ENCODE results near the gene KAZN.

- TF ChIP-seq CTCF (IDR thresholded peaks at IDR 0.05) (no peak), POLR2A (IDR thresholded peaks at IDR 0.05) (no peak)
Observed at GRCh38 chr1:14840374-14840773, 241.9 kb downstream of the KAZN start.
